Mucosa of rectum (tissue), 2 donors: ENCODE results near the gene GALNT1.

Experiments used
- H3K27ac ChIP-seq, 2 donors: one replicate each; pipeline ENCODE4 v1.7.0; 2013; ENCODE audit warnings: inconsistent platforms in 2 of 2, low read depth in 2 of 2, low read length in 2 of 2
- H3K27me3 ChIP-seq, 2 donors: one replicate each; pipeline ENCODE4 v1.7.0; 2013; ENCODE audit warnings: low read length in 2 of 2; ENCODE audit not compliant: control insufficient read depth in 2 of 2, insufficient read depth in 2 of 2
- H3K36me3 ChIP-seq, 2 donors: one replicate each; pipeline ENCODE4 v1.7.0; 2013; ENCODE audit warnings: low read length in 2 of 2; ENCODE audit not compliant: control insufficient read depth in 2 of 2, insufficient read depth in 2 of 2
- H3K4me1 ChIP-seq, 2 donors: one replicate each; pipeline ENCODE4 v1.7.0; 2013; ENCODE audit warnings: low read length in 2 of 2, mild to moderate bottlenecking in 1 of 2; ENCODE audit not compliant: control insufficient read depth in 2 of 2, insufficient read depth in 2 of 2
- H3K4me3 ChIP-seq, 2 donors: one replicate each; pipeline ENCODE4 v1.7.0; 2013; ENCODE audit warnings: low read length in 2 of 2
- H3K9ac ChIP-seq, 2 donors: one replicate each; pipeline ENCODE4 v1.7.0; 2013; ENCODE audit warnings: low read length in 2 of 2, low read depth in 1 of 2, mild to moderate bottlenecking in 1 of 2
- H3K9me3 ChIP-seq, 2 donors: one replicate each; pipeline ENCODE4 v1.7.0; 2013; ENCODE audit warnings: low read length in 2 of 2; ENCODE audit not compliant: control insufficient read depth in 2 of 2
- donor health status: healthy.
- donor health status: Normal muscosa, but diverticular disease.

Gene GALNT1

GRCh38 chr18:35755369-35755768, 173.8 kb downstream of the GALNT1 start:
- H3K4me1 ChIP-seq, result no peaks in the 10 kb centered on the region
- H3K27ac ChIP-seq, result no peak overlapping the region
- no peak overlapping the region for H3K9ac ChIP-seq
- H3K36me3 ChIP-seq, result no peaks in the 10 kb centered on the region
- no peak overlapping the region for H3K4me3 ChIP-seq
- no peaks in the 10 kb centered on the region for H3K9me3 ChIP-seq
- H3K27me3 ChIP-seq, result peaks cover 0 to 4% of the 10 kb centered on the region in 2 donors

GRCh38 chr18:35756506-35757117, 175.1 kb downstream of the GALNT1 start:
- no peaks in the 10 kb centered on the region for H3K9me3 ChIP-seq
- H3K27ac ChIP-seq, result no peak overlapping the region
- H3K4me1 ChIP-seq, result no peaks in the 10 kb centered on the region
- no peak overlapping the region for H3K9ac ChIP-seq
- H3K27me3 ChIP-seq, result peaks cover 0 to 4% of the 10 kb centered on the region in 2 donors
- no peaks in the 10 kb centered on the region for H3K36me3 ChIP-seq
- no peak overlapping the region for H3K4me3 ChIP-seq
